WERI-Rb-1 (cell line): Measurements from ENCODE around the gene GCK.

ENCODE experiments used
- DNase-seq: peaks from one replicate; pipeline ENCODE4 v3.0.0-alpha.2; 2020
- H3K27ac ChIP-seq: fragments of 250-450 bp; sonication (Bioruptor Pico); 2 replicates; pipeline ENCODE4 v1.5.1; 2020; ENCODE audit warnings: mild to moderate bottlenecking, moderate library complexity
- H3K27me3 ChIP-seq: fragments of 250-450 bp; sonication (Bioruptor Pico); 2 replicates; pipeline ENCODE4 v1.5.1; 2021; ENCODE audit warnings: mild to moderate bottlenecking, low read depth, moderate library complexity; ENCODE audit not compliant: insufficient read depth, severe bottlenecking
- H3K36me3 ChIP-seq: fragments of 250-450 bp; sonication (Bioruptor Pico); 2 replicates; pipeline ENCODE4 v1.5.1; 2020; ENCODE audit warnings: mild to moderate bottlenecking, moderate library complexity
- H3K4me3 ChIP-seq: 2 replicates; pipeline ENCODE4 v1.5.1; 2011; ENCODE audit warnings: low read depth, mild to moderate bottlenecking, control low read depth, low read length
- H3K9me3 ChIP-seq: fragments of 250-450 bp; sonication (Bioruptor Pico); 2 replicates; pipeline ENCODE4 v1.5.1; 2021; ENCODE audit warnings: mild to moderate bottlenecking, moderate library complexity; ENCODE audit not compliant: severe bottlenecking
- TF ChIP-seq, protein P1 (sequence below): IDR thresholded peaks from 2 replicates; pipeline ENCODE4 v1.5.1; 2011; ENCODE audit warnings: low read depth, mild to moderate bottlenecking, control low read depth, inconsistent platforms, low read length

Gene GCK

DNA sequence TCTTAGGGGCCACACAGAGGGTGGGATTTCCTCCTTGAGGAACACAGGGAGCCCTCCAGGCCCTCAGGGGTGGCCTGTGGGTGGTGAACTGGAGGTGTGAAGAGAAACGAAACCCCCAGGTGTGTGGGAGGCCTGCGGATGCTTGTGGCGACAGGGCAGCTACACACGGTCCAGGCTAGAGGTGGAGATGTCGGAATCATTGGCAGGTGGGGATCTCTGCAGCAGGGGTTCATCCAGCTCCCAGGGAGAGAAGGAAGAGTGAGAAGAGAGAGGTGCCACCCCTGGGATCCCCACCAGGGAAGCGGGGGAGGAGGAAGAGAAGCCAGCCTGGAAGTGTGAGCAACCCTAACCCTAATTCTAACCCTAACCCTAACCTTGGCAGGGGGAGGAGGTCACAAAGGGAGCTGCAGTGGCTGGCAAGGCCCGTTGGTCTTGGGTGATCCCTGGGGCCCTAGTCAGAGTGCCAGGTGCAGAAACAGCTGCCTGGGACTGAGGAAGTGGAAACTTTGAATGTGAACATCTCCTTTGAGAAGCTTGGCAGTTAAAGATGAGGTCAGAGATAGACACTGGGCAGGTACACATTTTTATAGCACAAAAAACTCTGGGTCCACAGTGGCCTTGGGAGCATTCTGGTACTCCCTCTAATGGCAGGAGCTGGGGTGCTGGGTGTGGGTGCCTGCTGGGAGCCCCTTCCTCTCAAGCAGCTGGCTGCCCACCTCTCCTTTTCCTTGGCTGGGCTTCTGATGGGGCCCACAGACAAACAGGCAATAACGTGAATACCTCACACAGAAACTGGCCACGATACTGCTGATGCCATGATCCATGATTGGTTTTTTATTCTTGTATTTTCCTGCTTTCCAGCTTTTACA lies 91.9 kb downstream of the GCK start:
- DNase-seq, result no peak
- Histone ChIP-seq H3K27me3 (no peaks in the 10 kb centered on the region), H3K36me3 (no peaks in the 10 kb centered on the region), H3K27ac (no peak overlapping the region), H3K9me3 (no peaks in the 10 kb centered on the region), H3K4me3 (no peak overlapping the region)
- TF ChIP-seq, protein P1, sequence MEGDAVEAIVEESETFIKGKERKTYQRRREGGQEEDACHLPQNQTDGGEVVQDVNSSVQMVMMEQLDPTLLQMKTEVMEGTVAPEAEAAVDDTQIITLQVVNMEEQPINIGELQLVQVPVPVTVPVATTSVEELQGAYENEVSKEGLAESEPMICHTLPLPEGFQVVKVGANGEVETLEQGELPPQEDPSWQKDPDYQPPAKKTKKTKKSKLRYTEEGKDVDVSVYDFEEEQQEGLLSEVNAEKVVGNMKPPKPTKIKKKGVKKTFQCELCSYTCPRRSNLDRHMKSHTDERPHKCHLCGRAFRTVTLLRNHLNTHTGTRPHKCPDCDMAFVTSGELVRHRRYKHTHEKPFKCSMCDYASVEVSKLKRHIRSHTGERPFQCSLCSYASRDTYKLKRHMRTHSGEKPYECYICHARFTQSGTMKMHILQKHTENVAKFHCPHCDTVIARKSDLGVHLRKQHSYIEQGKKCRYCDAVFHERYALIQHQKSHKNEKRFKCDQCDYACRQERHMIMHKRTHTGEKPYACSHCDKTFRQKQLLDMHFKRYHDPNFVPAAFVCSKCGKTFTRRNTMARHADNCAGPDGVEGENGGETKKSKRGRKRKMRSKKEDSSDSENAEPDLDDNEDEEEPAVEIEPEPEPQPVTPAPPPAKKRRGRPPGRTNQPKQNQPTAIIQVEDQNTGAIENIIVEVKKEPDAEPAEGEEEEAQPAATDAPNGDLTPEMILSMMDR, result no peak

- DNase-seq, result no peak
- Histone ChIP-seq H3K9me3 (no peaks in the 10 kb centered on the region), H3K27ac (no peak overlapping the region), H3K36me3 (no peaks in the 10 kb centered on the region), H3K27me3 (no peaks in the 10 kb centered on the region), H3K4me3 (no peak overlapping the region)
- TF ChIP-seq, protein P1, result no peak
Observed at GRCh38 chr7:44096326-44096881, 92.8 kb downstream of the GCK start.

DNA sequence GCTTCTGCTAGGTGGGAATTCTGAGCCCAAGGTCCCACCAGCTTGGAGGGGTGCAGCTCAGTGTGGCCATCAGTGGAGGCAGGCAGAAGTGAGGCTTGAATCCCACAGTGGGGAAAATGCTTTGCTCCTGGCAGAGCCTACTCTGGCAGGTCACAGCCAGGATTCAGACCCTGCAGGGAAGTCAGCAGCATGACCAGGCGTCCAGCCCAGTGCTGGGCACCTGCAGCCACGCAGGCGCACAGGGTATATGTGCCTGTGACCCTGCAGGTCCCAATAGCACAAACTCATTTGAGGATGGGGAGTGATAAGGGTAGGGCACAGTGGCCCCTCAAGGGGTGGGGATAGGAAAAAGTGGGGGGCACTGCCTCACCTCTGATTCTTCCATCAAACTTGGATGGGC lies 93.5 kb downstream of the GCK start:
- H3K27ac ChIP-seq, result no peak overlapping the region
- H3K4me3 ChIP-seq, result no peak overlapping the region
- no peaks in the 10 kb centered on the region for H3K36me3 ChIP-seq
- H3K27me3 ChIP-seq, result no peaks in the 10 kb centered on the region
- TF ChIP-seq, protein P1, result no peak
- no peaks in the 10 kb centered on the region for H3K9me3 ChIP-seq
- no peak for DNase-seq

- no peaks in the 10 kb centered on the region for H3K9me3 ChIP-seq
- H3K27me3 ChIP-seq, result no peaks in the 10 kb centered on the region
- H3K27ac ChIP-seq, result no peak overlapping the region
- TF ChIP-seq, protein P1, result no peak
- no peak for DNase-seq
- no peak overlapping the region for H3K4me3 ChIP-seq
- no peaks in the 10 kb centered on the region for H3K36me3 ChIP-seq
Observed at GRCh38 chr7:44094883-44095592, 94.2 kb downstream of the GCK start.

GRCh38 chr7:44094365-44094764 lies 94.9 kb downstream of the GCK start:
- Histone ChIP-seq H3K27me3 (no peaks in the 10 kb centered on the region), H3K9me3 (no peaks in the 10 kb centered on the region), H3K27ac (no peak overlapping the region), H3K36me3 (no peaks in the 10 kb centered on the region), H3K4me3 (no peak overlapping the region)
- TF ChIP-seq, protein P1, result no peak
- no peak for DNase-seq
